H54 (cell line): ENCODE results near the gene ST3GAL4.

ENCODE experiments used
- DNase-seq: peaks from one replicate; pipeline ENCODE4 v3.0.0; 2011; ENCODE audit warnings: low spot score, mixed read lengths; ENCODE audit not compliant: insufficient read length
- FAIRE-seq: peaks from 3 replicates; lab custom pipeline; 2011; peaks lifted over from hg19 to GRCh38; lab: Jason Lieb, UNC
- POLR2A ChIP-seq: IDR thresholded peaks from 2 replicates; pipeline ENCODE4 v1.6.1; 2011; ENCODE audit warnings: low read depth, mild to moderate bottlenecking, low read length

Gene ST3GAL4

GRCh38 chr11:126446581-126446980 lies 91.1 kb downstream of the ST3GAL4 start:
- FAIRE-seq (no peak), DNase-seq (no peak)
- TF ChIP-seq POLR2A = no peak

- DNase-seq (no peak), FAIRE-seq (no peak)
- TF ChIP-seq POLR2A = no peak
Observed at GRCh38 chr11:126450198-126450597, 94.7 kb downstream of the ST3GAL4 start.

DNA sequence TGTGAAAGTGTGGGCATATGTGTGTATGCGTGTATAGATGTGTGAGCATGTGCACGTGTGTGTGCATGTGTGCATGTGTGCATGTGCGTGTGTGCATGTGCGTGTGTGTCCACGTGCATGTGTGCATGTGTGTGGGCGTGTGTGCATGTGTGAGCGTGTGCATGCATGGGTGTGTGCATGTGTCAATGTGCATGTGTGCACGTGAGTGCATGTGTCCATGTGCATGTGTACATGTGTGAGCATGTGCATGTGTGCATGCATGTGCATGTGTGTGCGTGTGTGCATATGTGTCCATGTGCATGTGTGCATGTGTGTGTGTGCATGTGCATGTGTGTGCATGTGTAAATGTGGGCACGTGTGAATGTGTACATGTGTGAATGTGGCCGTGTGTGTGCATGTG lies 95.3 kb downstream of the ST3GAL4 start:
- DNase-seq (no peak), FAIRE-seq (no peak)
- no peak for TF ChIP-seq POLR2A

- TF ChIP-seq POLR2A = no peak
- FAIRE-seq (no peak), DNase-seq (no peak)
Observed at GRCh38 chr11:126451211-126451802, 95.8 kb downstream of the ST3GAL4 start.

GRCh38 chr11:126452241-126453101 lies 97.0 kb downstream of the ST3GAL4 start:
- no peak for TF ChIP-seq POLR2A
- no peak for FAIRE-seq
- DNase-seq = no peak

DNA sequence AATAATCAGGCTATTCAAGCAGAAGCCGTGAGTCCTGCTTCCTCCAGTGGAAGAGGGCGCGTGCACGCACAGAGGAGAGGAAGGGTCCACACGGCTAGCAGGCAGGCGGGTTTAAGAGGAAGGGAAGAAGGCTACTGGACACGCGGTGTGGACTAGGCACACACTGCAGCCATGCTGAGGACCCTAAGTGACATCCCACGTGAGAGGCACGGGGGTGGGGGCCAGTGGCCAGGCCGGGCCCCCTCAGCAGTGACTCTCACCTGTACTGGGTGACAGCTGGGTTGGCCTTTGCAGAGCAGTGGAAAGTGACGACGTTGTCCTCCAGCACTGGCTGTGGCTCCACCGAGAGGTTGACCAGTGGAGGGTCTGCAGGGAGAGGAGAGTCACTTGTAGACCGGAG lies 100.6 kb downstream of the ST3GAL4 start:
- no peak for TF ChIP-seq POLR2A
- DNase-seq (no peak), FAIRE-seq (no peak)

DNA sequence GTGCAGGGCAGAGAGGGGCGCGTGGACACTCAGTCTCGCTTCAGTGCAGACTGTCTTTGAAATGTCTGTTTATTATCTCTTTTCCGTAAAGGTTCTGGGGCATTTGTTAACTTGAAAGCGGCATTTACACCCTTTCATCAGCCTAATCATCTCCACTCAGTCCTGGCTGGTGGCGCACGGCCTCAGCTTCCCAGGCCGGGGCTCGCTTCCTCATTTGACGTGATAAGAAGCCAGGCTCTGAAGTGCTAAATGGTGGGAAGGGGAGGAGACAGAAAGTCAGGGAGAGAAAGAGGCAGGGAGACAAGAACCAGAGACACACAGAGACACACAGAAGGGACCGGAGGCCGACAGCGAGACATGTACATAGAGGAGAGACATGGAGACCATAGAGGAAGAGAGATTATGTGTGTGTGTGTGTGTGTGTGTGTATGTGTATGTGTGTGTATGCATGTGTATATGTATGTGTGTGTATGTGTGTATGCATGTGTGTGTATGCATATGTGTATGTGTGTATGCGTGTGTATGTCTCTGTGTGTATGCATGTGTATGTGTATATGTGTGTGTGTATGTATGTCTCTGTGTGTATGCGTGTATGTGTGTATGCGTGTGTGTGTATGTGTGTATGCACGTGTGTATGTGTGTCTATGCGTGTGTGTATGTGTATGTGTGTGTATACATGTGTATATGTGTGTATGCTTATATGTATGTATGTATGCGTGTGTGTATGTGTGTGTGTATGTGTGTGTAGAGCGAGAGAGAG lies 101.5 kb downstream of the ST3GAL4 start:
- TF ChIP-seq POLR2A = no peak
- FAIRE-seq (no peak), DNase-seq (no peak)

DNA sequence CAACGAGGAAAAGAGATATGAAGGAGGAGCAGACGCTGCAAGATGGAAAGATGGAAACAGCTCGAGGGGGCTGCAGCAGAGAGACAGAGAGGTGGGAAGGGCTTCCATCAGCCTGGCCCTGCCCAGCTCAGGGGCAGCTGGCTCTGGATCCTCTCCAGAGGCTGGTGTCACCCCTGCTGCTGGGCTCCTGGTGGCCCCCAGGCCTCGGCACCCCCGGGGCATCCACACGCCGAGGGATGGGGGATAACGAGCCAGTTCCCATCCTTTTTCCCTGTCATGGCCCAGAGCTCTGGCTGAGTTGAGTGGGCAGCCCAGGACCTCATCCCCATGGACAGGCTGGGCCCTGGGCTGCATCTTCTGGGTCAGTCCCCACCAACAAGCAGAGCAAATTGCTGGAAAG lies 102.3 kb downstream of the ST3GAL4 start:
- no peak for TF ChIP-seq POLR2A
- DNase-seq (no peak), FAIRE-seq (no peak)

DNA sequence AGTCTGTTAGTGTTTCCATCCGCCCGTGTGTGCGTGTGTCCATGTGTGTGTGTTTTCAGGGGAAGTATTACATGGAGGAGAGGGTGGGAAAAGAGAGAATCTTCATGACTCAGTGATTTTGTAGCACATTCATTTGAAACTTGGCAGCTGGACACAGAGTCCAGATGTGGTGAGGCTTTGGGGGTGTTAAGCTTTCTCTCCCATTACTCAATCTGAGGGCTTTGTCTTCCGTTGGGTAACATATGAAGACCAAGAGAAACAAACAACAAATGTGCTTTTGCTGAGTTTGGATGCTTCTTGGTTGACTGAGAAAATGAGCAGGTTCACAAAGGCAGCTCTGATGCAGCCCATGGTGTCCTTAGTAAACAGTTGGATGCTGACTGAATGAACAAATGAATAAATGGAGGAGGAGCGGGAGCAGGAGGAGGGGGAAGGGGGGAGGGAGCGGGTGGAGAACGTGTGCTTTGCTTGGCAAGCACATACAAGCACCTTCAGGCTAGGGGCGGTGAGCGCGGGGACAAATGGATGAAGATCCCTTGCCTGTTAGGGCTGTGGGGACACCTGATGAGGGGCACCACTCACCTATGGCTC lies 104.3 kb downstream of the ST3GAL4 start:
- FAIRE-seq = no peak

GRCh38 chr11:126460417-126461095 lies 105.1 kb downstream of the ST3GAL4 start:
- DNase-seq (no peak), FAIRE-seq (no peak)
- no peak for TF ChIP-seq POLR2A

More for the DNA sequence above, 104.3 kb downstream of the ST3GAL4 start:
- TF ChIP-seq POLR2A = no peak
- no peak for DNase-seq

GRCh38 chr11:126461096-126461440 lies 105.6 kb downstream of the ST3GAL4 start:
- FAIRE-seq = no peak
- DNase-seq = no peak
- no peak for TF ChIP-seq POLR2A

- DNase-seq (no peak), FAIRE-seq (no peak)
- no peak for TF ChIP-seq POLR2A
Observed at GRCh38 chr11:126461996-126462395, 106.5 kb downstream of the ST3GAL4 start.

DNA sequence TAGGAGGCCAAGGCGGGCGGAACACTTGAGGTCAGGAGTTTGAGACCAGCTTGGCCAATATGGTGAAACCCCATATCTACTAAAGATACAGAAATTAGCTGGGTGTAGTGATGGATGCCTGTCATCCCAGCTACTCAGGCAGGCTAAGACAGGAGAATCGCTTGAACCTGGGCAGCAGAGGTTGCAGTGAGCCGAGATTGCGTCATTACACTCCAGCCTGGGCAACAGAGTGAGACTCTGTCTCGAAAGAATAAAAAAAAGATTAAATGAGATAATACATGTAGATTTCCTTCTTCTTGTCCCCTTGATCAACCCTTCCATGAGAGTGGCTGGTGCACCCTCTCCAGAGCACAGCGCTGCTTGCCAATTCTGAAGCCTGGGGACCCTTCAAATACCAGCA lies 106.9 kb downstream of the ST3GAL4 start:
- DNase-seq = no peak
- no peak for FAIRE-seq
- TF ChIP-seq POLR2A = no peak
